Measurements from ENCODE around the gene TRIM29. TPM values are rescaled to one million over a fixed set of nuclear protein-coding genes. Genes with fewer than 3 reads are reported as not detected.

Gene TRIM29
- polyA plus RNA-seq, 10 donors, result 0.19 to 62.3 (median 0.67) TPM; not detected in 1

- DNase-seq, result no peak
These were observed 40.1 kb downstream of the TRIM29 start for GRCh38 chr11:120097721-120098385.

GRCh38 chr11:120096369-120097191, 41.3 kb downstream of the TRIM29 start:
- DNase-seq, result no peak

GRCh38 chr11:120095516-120095915, 42.4 kb downstream of the TRIM29 start:
- no peak for DNase-seq

GRCh38 chr11:120091701-120092100, 46.2 kb downstream of the TRIM29 start:
- no peak for DNase-seq

- no peak for DNase-seq
These were observed 46.8 kb downstream of the TRIM29 start for GRCh38 chr11:120091121-120091520.

DNA sequence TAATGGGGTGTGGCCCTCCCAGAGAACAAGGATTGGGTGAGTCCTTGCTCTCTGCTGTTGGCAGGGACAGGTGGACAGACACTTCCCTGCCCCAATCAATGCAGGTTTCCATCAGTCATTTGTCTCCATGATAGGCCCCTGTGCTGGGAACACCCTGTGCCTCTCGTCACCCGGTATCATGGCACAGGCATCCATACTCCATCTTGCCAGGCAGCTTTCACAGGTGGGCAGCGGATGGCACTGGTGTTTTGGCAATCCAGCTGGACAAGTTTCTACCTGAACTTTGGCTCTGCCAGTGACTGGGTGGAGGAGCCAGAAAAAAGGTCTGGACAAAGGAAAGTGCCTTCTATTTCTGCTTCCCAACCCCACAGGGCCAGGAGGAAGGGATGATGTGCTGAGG, 47.5 kb downstream of the TRIM29 start:
- DNase-seq, result no peak

DNA sequence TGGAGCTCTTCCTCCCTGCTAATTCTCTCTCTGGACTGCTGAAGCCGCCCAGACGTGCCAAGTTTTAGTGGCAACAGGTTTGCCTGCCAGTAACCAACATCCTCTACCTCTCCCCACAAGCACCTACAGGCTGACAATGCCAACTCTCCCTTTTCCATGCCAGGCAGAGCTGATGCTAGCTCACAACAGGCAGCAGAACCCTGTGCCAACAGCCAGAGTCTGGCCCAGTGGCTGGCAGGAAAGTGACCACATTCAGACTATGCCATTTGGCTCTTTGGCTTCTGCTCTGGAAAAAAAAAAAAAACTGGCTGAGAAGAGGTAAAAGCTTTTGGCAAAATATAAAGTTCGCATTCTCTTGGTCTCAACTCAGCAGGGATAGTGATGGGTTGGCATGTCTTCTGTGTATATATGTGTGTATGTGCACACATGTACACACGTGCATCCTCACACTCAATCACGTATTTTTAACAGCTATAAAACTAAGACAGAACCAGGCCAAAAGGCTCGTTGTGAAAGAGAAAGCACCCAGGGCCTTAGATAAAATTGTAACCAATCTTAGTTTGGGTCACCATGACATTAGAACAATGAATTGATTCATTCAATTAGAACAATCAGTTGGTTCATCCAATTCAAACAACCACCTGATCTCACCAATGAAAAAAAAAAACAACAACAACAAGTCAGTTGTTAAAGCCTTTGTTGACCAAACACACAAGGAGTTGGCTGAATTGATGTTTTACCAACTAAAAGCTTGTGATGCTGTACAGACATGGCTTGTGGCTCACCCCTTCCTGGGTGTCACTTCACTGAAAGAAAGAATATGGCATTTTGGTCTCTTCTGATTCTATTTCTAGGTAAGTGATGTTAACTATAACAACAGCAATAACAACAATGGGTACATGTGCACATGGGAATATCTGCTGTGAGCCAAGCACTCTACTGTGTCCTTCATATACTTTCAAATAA, 48.6 kb downstream of the TRIM29 start:
- no peak for DNase-seq

DNA sequence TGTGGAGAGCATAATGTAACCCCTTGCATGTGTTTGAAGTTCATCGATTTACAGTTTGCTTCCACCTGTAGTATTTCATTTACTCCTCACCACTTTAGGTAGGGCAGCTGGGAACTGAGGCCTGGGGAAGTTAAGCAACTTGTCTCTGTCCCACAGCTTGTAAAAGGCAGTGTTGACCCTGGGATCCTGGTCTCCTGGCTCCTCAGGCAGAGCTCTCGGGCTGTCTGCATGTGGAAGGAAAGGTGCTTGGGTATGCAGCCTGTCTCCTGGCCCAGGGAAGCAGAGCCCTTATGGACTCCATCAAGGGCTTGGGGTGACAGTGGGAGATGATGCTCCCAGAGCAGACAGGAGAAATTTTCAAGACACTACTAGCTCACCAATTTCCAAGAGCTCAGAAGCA, 49.9 kb downstream of the TRIM29 start:
- no peak for DNase-seq

- no peak for DNase-seq
These were observed 51.3 kb downstream of the TRIM29 start for GRCh38 chr11:120086651-120087050.

GRCh38 chr11:120079750-120080610, 57.9 kb downstream of the TRIM29 start:
- no peak for DNase-seq

GRCh38 chr11:120078397-120078796, 59.5 kb downstream of the TRIM29 start:
- DNase-seq, result no peak

DNA sequence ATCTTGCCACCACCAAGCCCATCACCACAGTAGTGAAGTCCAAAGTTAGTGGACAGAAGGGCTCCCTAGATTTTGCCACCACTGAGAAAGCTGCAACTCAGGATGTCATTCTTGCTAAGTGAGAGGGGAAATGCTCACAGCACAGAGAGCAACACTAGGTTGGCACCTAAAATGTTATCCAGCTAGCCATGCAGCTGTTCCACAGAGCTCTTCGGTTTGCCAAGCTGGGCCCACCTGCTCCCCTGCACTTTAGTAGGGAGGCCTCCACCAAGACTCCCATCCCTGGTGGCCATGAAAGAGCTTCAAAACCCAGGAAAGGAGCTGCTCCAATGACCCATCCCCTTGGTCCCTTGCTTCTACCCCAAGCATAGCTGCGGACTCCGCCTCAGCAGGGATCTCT, 63.8 kb downstream of the TRIM29 start:
- peak in 1 of 3 donors; percentile 39 for DNase-seq

DNA sequence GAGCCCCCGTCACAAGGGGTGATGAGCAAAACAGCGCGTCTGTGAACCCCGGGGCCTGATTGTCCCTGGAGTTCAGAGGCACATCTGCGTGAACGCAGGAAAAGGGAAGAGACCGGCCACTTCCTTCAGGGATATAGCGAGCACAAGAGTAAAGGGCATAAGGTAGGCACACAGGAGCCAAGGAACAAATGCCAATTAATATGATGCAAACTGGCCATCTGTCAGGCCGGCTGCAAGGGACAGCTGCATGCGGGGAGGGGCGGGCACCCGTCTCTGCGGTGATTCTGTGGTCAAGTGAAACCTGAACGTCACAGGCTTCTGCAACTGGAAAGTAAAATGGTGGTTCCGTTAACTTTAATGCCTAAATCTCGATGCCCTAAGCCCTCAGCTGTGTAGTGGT, 64.7 kb downstream of the TRIM29 start:
- peak; percentile 43 to 57 (median 43) for DNase-seq

- peak; percentile 37 to 77 (median 47) for DNase-seq
These were observed 69.8 kb downstream of the TRIM29 start for GRCh38 chr11:120068114-120068573.

- DNase-seq, result no peak
These were observed 70.3 kb downstream of the TRIM29 start for GRCh38 chr11:120067438-120068113.

GRCh38 chr11:120066738-120067437, 71.0 kb downstream of the TRIM29 start:
- no peak for DNase-seq

DNA sequence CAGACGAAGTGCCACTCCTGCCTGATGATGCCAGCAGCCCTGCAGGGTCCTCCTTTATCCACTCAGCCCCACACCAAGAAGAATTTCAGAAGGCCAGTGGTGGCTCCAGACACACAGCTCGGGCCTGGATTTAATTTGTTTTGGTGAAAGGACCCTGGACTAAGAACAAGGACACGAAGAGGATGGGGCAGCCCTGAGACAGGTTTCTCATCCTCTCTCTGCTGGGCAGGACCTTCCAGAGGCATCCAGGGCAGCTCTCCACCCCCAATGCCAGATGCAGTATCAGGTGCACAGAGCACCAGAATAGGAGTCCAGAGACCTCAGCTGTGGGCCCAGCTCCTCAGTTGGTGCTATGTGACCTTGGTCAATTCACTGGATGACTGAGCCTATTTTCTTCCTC, 72.0 kb downstream of the TRIM29 start:
- no peak for DNase-seq

GRCh38 chr11:120065176-120065575, 72.7 kb downstream of the TRIM29 start:
- DNase-seq, result no peak

GRCh38 chr11:120064341-120064740, 73.6 kb downstream of the TRIM29 start:
- DNase-seq, result no peak

Measured in muscle of back (tissue), 11 donors.